ENCODE measurements around the gene NPBWR2. TPM values are rescaled to one million over a fixed set of nuclear protein-coding genes. Genes with fewer than 3 reads are reported as not detected.
"Not testable (repeated sequence)": the region's sequence is repeated elsewhere in the genome, so short reads cannot be mapped to it uniquely, and the experiment has no call there.

Gene NPBWR2
- total RNA-seq, 1 donor from 2014 or later = not detected

DNA sequence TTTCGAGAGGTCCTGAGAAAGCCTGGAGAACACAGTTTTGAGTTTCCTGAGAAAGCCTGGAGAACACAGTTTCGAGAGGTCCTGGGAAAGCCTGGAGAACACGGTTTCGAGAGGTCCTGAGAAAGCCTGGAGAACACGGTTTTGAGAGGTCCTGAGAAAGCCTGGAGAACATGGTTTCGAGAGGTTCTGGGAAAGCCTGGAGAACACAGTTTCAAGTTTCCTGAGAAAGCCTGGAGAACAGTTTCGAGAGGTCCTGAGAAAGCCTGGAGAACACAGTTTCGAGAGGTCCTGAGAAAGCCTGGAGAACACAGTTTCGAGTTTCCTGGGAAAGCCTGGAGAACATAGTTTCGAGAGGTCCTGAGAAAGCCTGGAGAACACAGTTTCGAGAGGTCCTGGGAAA, 16.2 kb upstream of the NPBWR2 start:
- ATAC-seq (ENCODE audit: poor library complexity); intact Hi-C loops (cut with DNase I); DNase-seq: not testable (repeated sequence)

GRCh38 chr20:64122927-64123326, 15.6 kb upstream of the NPBWR2 start:
- DNase-seq; ATAC-seq (ENCODE audit: poor library complexity); intact Hi-C loops (cut with DNase I): not testable (repeated sequence)

- ATAC-seq (ENCODE audit: poor library complexity) = no peak
- DNase-seq = peak; percentile 13
- intact Hi-C loops (cut with DNase I) = no loop called here
These were observed 14.2 kb upstream of the NPBWR2 start for GRCh38 chr20:64121586-64121985.

- intact Hi-C loops (cut with DNase I) = loop anchor here (10.0 kb wide), 1 partner anchor 75 kb away; the partner anchor contains the start of gene SOX18
- DNase-seq (peak; percentile 26), ATAC-seq (ENCODE audit: poor library complexity) (no peak)
These were observed 12.4 kb upstream of the NPBWR2 start for GRCh38 chr20:64119681-64120341.

DNA sequence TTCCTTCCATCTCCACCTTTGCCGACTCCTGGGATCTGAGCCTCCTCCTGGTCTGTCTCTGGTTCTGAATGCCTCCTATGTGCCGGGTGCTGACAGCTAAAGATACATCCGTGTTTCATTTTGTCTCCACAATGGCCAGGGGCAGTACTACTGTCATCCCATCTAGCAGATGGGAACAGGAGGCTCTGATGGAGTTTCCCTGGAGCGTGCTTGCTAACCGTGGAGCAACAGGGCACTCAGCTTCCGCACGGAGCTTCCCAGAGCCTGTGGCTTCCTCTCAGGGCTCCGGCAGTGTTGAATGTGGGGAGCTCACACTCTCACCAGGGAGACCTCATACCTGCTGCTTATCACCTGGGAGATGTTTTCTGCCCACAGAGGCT, 11.9 kb upstream of the NPBWR2 start:
- DNase-seq = peak; percentile 13
- intact Hi-C loops (cut with DNase I) = loop anchor here (10.0 kb wide), 1 partner anchor 74 kb away; the partner anchor contains the start of gene SOX18
- ATAC-seq (ENCODE audit: poor library complexity) = no peak

DNA sequence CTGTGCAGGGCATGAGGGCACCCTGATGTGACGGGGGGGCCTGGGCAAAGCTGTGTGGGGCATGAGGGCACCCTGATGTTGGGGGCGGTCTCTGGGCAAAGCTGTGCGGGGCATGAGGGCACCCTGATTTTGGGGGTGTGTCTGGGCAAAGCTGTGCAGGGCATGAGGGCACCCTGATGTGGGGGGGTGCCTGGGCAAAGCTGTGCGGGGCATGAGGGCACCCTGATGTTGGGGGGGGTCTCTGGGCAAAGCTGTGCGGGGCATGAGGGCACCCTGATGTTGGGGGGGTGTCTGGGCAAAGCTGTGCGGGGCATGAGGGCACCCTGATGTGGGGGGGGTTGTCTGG, 10.0 kb upstream of the NPBWR2 start:
- intact Hi-C loops (cut with DNase I) = loop anchor here (10.0 kb wide), 1 partner anchor 73 kb away; the partner anchor contains the start of gene SOX18
- not testable (repeated sequence) for DNase-seq; ATAC-seq (ENCODE audit: poor library complexity)

- DNase-seq = peak; percentile 19
- no peak for ATAC-seq (ENCODE audit: poor library complexity)
- intact Hi-C loops (cut with DNase I) = loop anchor here (10.0 kb wide), 1 partner anchor 72 kb away; the partner anchor contains the start of gene SOX18
These were observed 9.4 kb upstream of the NPBWR2 start for GRCh38 chr20:64116541-64117431.

- DNase-seq = peak; percentile 22
- no peak for ATAC-seq (ENCODE audit: poor library complexity)
- intact Hi-C loops (cut with DNase I) = loop anchor here (10.0 kb wide), 1 partner anchor 71 kb away; the partner anchor contains the start of gene SOX18
These were observed 8.7 kb upstream of the NPBWR2 start for GRCh38 chr20:64116016-64116415.

DNA sequence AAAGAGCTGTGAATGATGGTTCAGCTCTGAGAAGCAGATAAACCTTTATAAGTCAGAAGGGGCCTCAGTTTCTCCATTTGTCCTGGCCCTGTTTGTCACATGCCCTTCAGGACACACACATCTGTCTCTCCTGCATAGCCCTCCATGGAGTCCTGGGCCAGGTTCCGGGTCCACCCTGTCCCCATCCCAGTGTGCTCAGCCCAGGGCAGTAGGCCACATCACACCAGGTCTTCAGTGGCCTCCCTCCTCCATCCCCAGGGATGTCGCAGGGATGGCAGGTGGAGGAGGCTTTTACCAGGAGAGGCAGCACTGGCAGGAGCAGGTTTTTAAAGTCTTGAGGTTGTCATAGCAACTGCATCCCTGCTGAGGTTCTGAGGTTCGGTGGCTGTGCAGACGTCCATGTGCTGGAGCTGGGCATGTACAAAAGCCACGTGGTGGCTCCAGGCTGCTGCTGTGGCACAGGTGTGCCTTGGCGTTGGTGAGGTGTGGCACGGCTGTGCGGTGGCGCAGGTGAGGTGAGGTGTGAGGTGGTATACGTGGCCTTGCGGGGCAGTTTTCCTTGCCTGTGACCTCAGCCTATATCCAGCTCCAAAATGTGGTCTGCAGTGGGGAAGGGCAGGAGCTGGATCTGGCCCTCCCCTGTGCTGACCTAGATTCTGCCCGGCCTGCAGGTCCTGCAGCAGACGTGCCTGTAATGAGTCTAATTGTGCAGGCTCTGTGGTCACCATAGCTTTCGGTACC, 8.0 kb upstream of the NPBWR2 start:
- DNase-seq = peak; percentile 20
- intact Hi-C loops (cut with DNase I) = loop anchor here (10.0 kb wide), 1 partner anchor 71 kb away; the partner anchor contains the start of gene SOX18

DNA sequence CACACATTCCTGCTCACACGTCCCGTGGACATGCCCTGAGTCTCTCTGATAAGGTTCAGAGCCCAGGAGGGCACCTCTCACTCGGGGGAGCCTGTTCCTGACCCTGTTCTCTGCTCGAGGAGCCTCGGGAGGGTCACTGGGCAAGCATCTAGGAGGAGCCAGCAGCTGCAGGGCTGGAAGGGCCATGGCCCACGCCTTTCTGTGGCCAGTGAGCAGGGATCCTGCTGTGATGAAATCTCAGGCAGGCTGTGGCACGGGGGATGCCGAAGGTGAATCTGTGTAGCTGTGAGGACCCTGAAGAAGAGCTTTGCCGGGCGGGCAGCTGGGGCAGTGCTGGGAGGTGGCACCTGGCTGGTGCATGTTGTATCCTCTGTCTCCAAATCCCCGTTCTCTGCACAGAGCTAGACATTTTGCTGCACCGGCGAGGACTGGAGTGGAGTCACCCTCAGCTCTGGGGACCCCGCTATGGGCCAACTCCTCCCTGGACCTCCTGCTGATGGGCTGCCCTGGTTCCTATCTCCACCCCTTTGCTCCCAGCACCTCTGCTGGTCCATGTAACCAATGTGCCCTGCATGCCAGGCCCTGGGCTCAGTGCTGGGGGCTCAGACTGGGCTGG, 7.1 kb upstream of the NPBWR2 start:
- DNase-seq (peak; percentile 24), ATAC-seq (ENCODE audit: poor library complexity) (no peak)
- intact Hi-C loops (cut with DNase I) = loop anchor here (10.0 kb wide), 1 partner anchor 70 kb away; the partner anchor contains the start of gene SOX18

More for the DNA sequence above, 8.0 kb upstream of the NPBWR2 start:
- ATAC-seq (ENCODE audit: poor library complexity) = no peak

GRCh38 chr20:64113796-64114355, 6.5 kb upstream of the NPBWR2 start:
- DNase-seq (peak; percentile 13), ATAC-seq (ENCODE audit: poor library complexity) (no peak)
- intact Hi-C loops (cut with DNase I) = loop anchor here (10.0 kb wide), 1 partner anchor 69 kb away; the partner anchor contains the start of gene SOX18

- no peak for ATAC-seq (ENCODE audit: poor library complexity)
- intact Hi-C loops (cut with DNase I) = loop anchor here (10.0 kb wide), 1 partner anchor 69 kb away; the partner anchor contains the start of gene SOX18
- no peak for DNase-seq
These were observed 6.0 kb upstream of the NPBWR2 start for GRCh38 chr20:64113444-64113775.

GRCh38 chr20:64112691-64113443, 5.5 kb upstream of the NPBWR2 start:
- ATAC-seq (ENCODE audit: poor library complexity) (no peak), DNase-seq (peak; percentile 32)
- intact Hi-C loops (cut with DNase I) = loop anchor here (10.0 kb wide), 1 partner anchor 68 kb away; the partner anchor contains the start of gene SOX18

GRCh38 chr20:64111841-64112641, 4.7 kb upstream of the NPBWR2 start:
- intact Hi-C loops (cut with DNase I) = loop anchor here (10.0 kb wide), 1 partner anchor 67 kb away; the partner anchor contains the start of gene SOX18
- ATAC-seq (ENCODE audit: poor library complexity) = no peak
- peak; percentile 18 for DNase-seq

- ATAC-seq (ENCODE audit: poor library complexity) (no peak), DNase-seq (peak; percentile 22)
- intact Hi-C loops (cut with DNase I) = loop anchor here (10.0 kb wide), 1 partner anchor 66 kb away; the partner anchor contains the start of gene SOX18
These were observed 3.2 kb upstream of the NPBWR2 start for GRCh38 chr20:64110411-64111068.

All from Right ventricle myocardium superior (tissue), 1 donor.